Liver (tissue), 3 donors: ENCODE results near the gene GRXCR2.

Experiments
- FOXA1 ChIP-seq: IDR thresholded peaks from 2 replicates; pipeline ENCODE4 v1.6.1; 2016; ENCODE audit warnings: antibody characterized with exemption
- GABPA ChIP-seq, 2 donors: IDR thresholded peaks in 1 of 2; conservative IDR thresholded peaks in 1 of 2; 2 replicates each; pipeline ENCODE4 v1.6.1; 2016; ENCODE audit warnings: antibody characterized with exemption in 2 of 2, mild to moderate bottlenecking in 1 of 2, moderate library complexity in 1 of 2
- JUND ChIP-seq, 2 donors: IDR thresholded peaks; 2 replicates each; pipeline ENCODE4 v1.6.1; 2016; ENCODE audit warnings: antibody characterized with exemption in 2 of 2
- NR2F2 ChIP-seq: IDR thresholded peaks from 2 replicates; pipeline ENCODE4 v1.6.1; 2016; ENCODE audit warnings: antibody characterized with exemption
- YY1 ChIP-seq: IDR thresholded peaks from 2 replicates; pipeline ENCODE4 v1.6.1; 2016; ENCODE audit warnings: antibody characterized with exemption, mild to moderate bottlenecking
- TF ChIP-seq, protein P1 (sequence below): IDR thresholded peaks from 2 replicates; pipeline ENCODE4 v1.6.1; 2016; ENCODE audit warnings: antibody characterized with exemption, mild to moderate bottlenecking
- TF ChIP-seq, protein P2 (sequence below): fragments of 150-350 bp; IDR thresholded peaks from 2 replicates; pipeline ENCODE4 v1.5.1; 2017; ENCODE audit warnings: improper control_type of control experiment, low read depth, low read length; ENCODE audit not compliant: missing input control
- TF ChIP-seq, protein P3 (sequence below): IDR thresholded peaks from 2 replicates; pipeline ENCODE4 v1.6.1; 2016; ENCODE audit warnings: antibody characterized with exemption
- donor health status: healthy.
- donor health status: healthy.

DNA sequence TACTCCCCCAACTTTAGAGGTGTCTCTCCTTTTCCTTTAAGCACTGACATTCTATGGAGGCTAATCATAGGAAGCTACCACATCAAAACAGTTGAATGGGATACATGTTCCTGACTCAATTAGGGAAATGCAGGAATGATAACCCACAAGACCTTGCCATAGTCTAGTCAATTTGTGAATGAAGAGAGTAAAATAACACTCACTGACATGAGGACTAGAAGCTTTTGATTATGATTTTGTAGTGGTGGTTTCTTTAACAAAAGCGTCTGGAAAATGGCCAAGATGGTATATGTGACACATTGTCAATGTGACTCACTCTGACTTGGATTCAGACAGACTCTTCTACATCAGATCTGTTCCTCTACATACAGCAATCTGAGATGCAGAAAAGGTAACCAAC is 24.0 kb downstream of the GRXCR2 start:
- TF ChIP-seq, protein P1, sequence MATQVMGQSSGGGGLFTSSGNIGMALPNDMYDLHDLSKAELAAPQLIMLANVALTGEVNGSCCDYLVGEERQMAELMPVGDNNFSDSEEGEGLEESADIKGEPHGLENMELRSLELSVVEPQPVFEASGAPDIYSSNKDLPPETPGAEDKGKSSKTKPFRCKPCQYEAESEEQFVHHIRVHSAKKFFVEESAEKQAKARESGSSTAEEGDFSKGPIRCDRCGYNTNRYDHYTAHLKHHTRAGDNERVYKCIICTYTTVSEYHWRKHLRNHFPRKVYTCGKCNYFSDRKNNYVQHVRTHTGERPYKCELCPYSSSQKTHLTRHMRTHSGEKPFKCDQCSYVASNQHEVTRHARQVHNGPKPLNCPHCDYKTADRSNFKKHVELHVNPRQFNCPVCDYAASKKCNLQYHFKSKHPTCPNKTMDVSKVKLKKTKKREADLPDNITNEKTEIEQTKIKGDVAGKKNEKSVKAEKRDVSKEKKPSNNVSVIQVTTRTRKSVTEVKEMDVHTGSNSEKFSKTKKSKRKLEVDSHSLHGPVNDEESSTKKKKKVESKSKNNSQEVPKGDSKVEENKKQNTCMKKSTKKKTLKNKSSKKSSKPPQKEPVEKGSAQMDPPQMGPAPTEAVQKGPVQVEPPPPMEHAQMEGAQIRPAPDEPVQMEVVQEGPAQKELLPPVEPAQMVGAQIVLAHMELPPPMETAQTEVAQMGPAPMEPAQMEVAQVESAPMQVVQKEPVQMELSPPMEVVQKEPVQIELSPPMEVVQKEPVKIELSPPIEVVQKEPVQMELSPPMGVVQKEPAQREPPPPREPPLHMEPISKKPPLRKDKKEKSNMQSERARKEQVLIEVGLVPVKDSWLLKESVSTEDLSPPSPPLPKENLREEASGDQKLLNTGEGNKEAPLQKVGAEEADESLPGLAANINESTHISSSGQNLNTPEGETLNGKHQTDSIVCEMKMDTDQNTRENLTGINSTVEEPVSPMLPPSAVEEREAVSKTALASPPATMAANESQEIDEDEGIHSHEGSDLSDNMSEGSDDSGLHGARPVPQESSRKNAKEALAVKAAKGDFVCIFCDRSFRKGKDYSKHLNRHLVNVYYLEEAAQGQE: no peak
- TF ChIP-seq GABPA (IDR thresholded peaks at IDR 0.05 in 1 of 2, conservative IDR thresholded peaks at IDR 0.05 in 1 of 2): no peak
- TF ChIP-seq, protein P2, sequence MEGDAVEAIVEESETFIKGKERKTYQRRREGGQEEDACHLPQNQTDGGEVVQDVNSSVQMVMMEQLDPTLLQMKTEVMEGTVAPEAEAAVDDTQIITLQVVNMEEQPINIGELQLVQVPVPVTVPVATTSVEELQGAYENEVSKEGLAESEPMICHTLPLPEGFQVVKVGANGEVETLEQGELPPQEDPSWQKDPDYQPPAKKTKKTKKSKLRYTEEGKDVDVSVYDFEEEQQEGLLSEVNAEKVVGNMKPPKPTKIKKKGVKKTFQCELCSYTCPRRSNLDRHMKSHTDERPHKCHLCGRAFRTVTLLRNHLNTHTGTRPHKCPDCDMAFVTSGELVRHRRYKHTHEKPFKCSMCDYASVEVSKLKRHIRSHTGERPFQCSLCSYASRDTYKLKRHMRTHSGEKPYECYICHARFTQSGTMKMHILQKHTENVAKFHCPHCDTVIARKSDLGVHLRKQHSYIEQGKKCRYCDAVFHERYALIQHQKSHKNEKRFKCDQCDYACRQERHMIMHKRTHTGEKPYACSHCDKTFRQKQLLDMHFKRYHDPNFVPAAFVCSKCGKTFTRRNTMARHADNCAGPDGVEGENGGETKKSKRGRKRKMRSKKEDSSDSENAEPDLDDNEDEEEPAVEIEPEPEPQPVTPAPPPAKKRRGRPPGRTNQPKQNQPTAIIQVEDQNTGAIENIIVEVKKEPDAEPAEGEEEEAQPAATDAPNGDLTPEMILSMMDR: no peak
- TF ChIP-seq, protein P3, sequence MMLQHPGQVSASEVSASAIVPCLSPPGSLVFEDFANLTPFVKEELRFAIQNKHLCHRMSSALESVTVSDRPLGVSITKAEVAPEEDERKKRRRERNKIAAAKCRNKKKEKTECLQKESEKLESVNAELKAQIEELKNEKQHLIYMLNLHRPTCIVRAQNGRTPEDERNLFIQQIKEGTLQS: no peak
- no peak for TF ChIP-seq NR2F2
- TF ChIP-seq FOXA1: no peak
- TF ChIP-seq YY1: no peak
- TF ChIP-seq JUND (IDR thresholded peaks at IDR 0.05): no peak
